K562 (cell line): Measurements from ENCODE around the gene GPR25. TPM values are rescaled to one million over a fixed set of nuclear protein-coding genes. Genes with fewer than 3 reads are reported as not detected.
A peak's percentile ranks its signal among the peaks of the same experiment; 100 is the strongest.

Source experiments
- KLF6 ChIP-seq: fragments of 250-450 bp; sonication (Bioruptor Pico); IDR thresholded peaks from 2 replicates; pipeline ENCODE4 v1.4.0; 2020; ENCODE audit warnings: mild to moderate bottlenecking, moderate library complexity, borderline replicate concordance
- MEF2D ChIP-seq: conservative IDR thresholded peaks from 2 replicates; pipeline ENCODE4 v1.6.1; 2016; ENCODE audit warnings: low read depth, missing genetic modification characterization, missing compliant biosample characterization
- NFXL1 ChIP-seq: fragments of 450-650 bp; formaldehyde crosslinking; IDR thresholded peaks from 2 replicates; pipeline ENCODE4 v1.4.0; 2021; ENCODE audit warnings: mild to moderate bottlenecking
- POLR3G ChIP-seq: IDR thresholded peaks from 2 replicates; pipeline ENCODE4 v1.6.1; 2011; ENCODE audit not compliant: insufficient read length, insufficient replicate concordance; ENCODE audit errors: extremely low read depth
- PTTG1 ChIP-seq: fragments of 450-650 bp; IDR thresholded peaks from 2 replicates; pipeline ENCODE4 v1.6.1; 2016; ENCODE audit warnings: low read depth, mild to moderate bottlenecking, missing genetic modification characterization, missing compliant biosample characterization
- ZFPM2 ChIP-seq: fragments of 250-450 bp; sonication (Bioruptor Pico); IDR thresholded peaks from 2 replicates; pipeline ENCODE4 v1.5.1; 2022; ENCODE audit warnings: mild to moderate bottlenecking
- ZNF263 ChIP-seq: sonication (generic); formaldehyde crosslinking; IDR thresholded peaks from 2 replicates; pipeline ENCODE4 v1.8.0; 2022; ENCODE audit warnings: mild to moderate bottlenecking, missing genetic modification reagents, borderline replicate concordance
- polyA plus RNA-seq, 8 experiments: library from polyadenylated mRNA; depleted of rRNA in 4 of 8; stranded (reverse) in 5 of 8; unstranded in 3 of 8; fragments of >200 nt; fragmentation: Nextera tagmentation in 2 of 8; fragmentation: Illumina TruSeq in 1 of 8; extraction: Ambion mirVana in 2 of 8; extraction: Trizol in 1 of 8; gene quantifications; 2 replicates each; pipeline versions ENCODE4 v1.2.1 to v1.2.3, GENCODE V29; 2011 to 2014; ENCODE audit warnings: inconsistent platforms in 1 of 8, missing spikeins in 1 of 8
- total RNA-seq, 7 experiments: library from RNA; depleted of rRNA in 6 of 7; stranded (reverse); fragments of >200 nt in 6 of 7; fragmentation: Illumina TruSeq in 2 of 7; extraction: Trizol in 2 of 7; gene quantifications; 2 replicates each; pipeline versions ENCODE4 v1.2.1 to v1.2.3, GENCODE V29; 2011 to 2021; ENCODE audit warnings: low replicate concordance in 1 of 7
- TF ChIP-seq, protein P1 (sequence below), 2 experiments: fragments of 450-650 bp; formaldehyde crosslinking in 1 of 2; IDR thresholded peaks; 2 replicates each; pipeline versions ENCODE4 v1.4.0 to v1.6.1; 2014 to 2020; ENCODE audit warnings: mild to moderate bottlenecking in 2 of 2, borderline replicate concordance in 1 of 2, low read depth in 1 of 2
- TF ChIP-seq, protein P2 (sequence below), 3 experiments: fragments of 200-800 bp in 1 of 3; fragments of 250-450 bp in 1 of 3; fragments of 450-650 bp in 1 of 3; sonication (Bioruptor Pico) in 1 of 3; sonication (Bioruptor generic) in 1 of 3; formaldehyde crosslinking in 1 of 3; IDR thresholded peaks; 2 replicates each; pipeline versions ENCODE4 v1.6.1 to v1.8.0; 2016 to 2022; ENCODE audit warnings: mild to moderate bottlenecking in 2 of 3, missing genetic modification characterization in 2 of 3, missing compliant biosample characterization in 1 of 3, moderate library complexity in 1 of 3
- TF ChIP-seq, protein P3 (sequence below): fragments of 450-650 bp; IDR thresholded peaks from 2 replicates; pipeline ENCODE4 v1.7.1; 2018; ENCODE audit warnings: mild to moderate bottlenecking, low read depth; ENCODE audit not compliant: partially characterized antibody

Gene GPR25
- total and polyA plus RNA-seq, 9 of the 15 experiments (the other 6 are each of a cell fraction or from before 2014, with no cell fraction given): not detected

DNA sequence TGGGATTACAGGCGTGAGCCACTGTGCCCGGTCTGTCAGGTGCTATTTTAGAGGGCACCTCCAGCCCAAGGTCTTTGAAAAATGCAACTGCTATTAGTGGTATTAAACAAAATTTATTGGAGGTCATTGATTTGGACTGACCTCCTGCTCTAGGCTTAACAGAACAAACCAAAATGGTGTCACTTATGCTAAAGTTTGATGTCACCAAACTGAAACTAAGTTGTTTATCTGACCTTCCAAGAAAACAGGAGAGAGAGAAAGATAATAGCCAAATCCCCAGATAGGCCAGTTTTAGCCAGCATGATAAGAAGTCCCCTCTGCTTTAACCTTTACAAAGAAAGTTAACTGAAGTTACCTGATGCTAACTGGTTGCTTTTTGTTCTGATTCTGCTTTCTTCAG lies 13.8 kb downstream of the GPR25 start (continued):
- TF ChIP-seq NFXL1: 0 out of 2 replicates have a peak, but pooled peaks have one; percentile 76
- peak; percentile 85 for TF ChIP-seq PTTG1 (tag)
- TF ChIP-seq ZNF263 (CRISPR knock-in tag): no peak
- TF ChIP-seq, protein P1, sequence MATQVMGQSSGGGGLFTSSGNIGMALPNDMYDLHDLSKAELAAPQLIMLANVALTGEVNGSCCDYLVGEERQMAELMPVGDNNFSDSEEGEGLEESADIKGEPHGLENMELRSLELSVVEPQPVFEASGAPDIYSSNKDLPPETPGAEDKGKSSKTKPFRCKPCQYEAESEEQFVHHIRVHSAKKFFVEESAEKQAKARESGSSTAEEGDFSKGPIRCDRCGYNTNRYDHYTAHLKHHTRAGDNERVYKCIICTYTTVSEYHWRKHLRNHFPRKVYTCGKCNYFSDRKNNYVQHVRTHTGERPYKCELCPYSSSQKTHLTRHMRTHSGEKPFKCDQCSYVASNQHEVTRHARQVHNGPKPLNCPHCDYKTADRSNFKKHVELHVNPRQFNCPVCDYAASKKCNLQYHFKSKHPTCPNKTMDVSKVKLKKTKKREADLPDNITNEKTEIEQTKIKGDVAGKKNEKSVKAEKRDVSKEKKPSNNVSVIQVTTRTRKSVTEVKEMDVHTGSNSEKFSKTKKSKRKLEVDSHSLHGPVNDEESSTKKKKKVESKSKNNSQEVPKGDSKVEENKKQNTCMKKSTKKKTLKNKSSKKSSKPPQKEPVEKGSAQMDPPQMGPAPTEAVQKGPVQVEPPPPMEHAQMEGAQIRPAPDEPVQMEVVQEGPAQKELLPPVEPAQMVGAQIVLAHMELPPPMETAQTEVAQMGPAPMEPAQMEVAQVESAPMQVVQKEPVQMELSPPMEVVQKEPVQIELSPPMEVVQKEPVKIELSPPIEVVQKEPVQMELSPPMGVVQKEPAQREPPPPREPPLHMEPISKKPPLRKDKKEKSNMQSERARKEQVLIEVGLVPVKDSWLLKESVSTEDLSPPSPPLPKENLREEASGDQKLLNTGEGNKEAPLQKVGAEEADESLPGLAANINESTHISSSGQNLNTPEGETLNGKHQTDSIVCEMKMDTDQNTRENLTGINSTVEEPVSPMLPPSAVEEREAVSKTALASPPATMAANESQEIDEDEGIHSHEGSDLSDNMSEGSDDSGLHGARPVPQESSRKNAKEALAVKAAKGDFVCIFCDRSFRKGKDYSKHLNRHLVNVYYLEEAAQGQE (IDR thresholded peaks at IDR 0.05; ENCODE audit: borderline replicate concordance): peak; percentile 64
- TF ChIP-seq, protein P1 (CRISPR knock-in tag; IDR thresholded peaks at IDR 0.05; ENCODE audit: low read depth): no peak
- TF ChIP-seq MEF2D (tag): peak; percentile 89
- TF ChIP-seq, protein P2, sequence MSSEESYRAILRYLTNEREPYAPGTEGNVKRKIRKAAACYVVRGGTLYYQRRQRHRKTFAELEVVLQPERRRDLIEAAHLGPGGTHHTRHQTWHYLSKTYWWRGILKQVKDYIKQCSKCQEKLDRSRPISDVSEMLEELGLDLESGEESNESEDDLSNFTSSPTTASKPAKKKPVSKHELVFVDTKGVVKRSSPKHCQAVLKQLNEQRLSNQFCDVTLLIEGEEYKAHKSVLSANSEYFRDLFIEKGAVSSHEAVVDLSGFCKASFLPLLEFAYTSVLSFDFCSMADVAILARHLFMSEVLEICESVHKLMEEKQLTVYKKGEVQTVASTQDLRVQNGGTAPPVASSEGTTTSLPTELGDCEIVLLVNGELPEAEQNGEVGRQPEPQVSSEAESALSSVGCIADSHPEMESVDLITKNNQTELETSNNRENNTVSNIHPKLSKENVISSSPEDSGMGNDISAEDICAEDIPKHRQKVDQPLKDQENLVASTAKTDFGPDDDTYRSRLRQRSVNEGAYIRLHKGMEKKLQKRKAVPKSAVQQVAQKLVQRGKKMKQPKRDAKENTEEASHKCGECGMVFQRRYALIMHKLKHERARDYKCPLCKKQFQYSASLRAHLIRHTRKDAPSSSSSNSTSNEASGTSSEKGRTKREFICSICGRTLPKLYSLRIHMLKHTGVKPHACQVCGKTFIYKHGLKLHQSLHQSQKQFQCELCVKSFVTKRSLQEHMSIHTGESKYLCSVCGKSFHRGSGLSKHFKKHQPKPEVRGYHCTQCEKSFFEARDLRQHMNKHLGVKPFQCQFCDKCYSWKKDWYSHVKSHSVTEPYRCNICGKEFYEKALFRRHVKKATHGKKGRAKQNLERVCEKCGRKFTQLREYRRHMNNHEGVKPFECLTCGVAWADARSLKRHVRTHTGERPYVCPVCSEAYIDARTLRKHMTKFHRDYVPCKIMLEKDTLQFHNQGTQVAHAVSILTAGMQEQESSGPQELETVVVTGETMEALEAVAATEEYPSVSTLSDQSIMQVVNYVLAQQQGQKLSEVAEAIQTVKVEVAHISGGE (CRISPR knock-in tag; IDR thresholded peaks at IDR 0.05): peak in 1 of 3 experiments; percentile 73; a peak in 2 of 6 replicates
- TF ChIP-seq ZFPM2: 0 out of 2 replicates have a peak, but pooled peaks have one; percentile 24
- TF ChIP-seq KLF6: peak; percentile 94
- no peak for TF ChIP-seq POLR3G
- TF ChIP-seq, protein P3, sequence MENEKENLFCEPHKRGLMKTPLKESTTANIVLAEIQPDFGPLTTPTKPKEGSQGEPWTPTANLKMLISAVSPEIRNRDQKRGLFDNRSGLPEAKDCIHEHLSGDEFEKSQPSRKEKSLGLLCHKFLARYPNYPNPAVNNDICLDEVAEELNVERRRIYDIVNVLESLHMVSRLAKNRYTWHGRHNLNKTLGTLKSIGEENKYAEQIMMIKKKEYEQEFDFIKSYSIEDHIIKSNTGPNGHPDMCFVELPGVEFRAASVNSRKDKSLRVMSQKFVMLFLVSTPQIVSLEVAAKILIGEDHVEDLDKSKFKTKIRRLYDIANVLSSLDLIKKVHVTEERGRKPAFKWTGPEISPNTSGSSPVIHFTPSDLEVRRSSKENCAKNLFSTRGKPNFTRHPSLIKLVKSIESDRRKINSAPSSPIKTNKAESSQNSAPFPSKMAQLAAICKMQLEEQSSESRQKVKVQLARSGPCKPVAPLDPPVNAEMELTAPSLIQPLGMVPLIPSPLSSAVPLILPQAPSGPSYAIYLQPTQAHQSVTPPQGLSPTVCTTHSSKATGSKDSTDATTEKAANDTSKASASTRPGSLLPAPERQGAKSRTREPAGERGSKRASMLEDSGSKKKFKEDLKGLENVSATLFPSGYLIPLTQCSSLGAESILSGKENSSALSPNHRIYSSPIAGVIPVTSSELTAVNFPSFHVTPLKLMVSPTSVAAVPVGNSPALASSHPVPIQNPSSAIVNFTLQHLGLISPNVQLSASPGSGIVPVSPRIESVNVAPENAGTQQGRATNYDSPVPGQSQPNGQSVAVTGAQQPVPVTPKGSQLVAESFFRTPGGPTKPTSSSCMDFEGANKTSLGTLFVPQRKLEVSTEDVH: no peak
